Measurements from ENCODE around the gene SEMA4D. TPM values are rescaled to one million over a fixed set of nuclear protein-coding genes. Genes with fewer than 3 reads are reported as not detected.
"Not testable (repeated sequence)": the region's sequence is repeated elsewhere in the genome, so short reads cannot be mapped to it uniquely, and the experiment has no call there.

SEMA4D gene
- total RNA-seq, 1 donor from 2014 or later: 0.27 TPM

GRCh38 chr9:89358985-89359384, 138.9 kb downstream of the SEMA4D start:
- DNase-seq (ENCODE audit: low read depth): peak; percentile 14

- no peak for DNase-seq (ENCODE audit: low read depth)
Measured at GRCh38 chr9:89358376-89358916, 139.5 kb downstream of the SEMA4D start.

- no peak for DNase-seq (ENCODE audit: low read depth)
Measured at GRCh38 chr9:89357331-89358197, 140.3 kb downstream of the SEMA4D start.

GRCh38 chr9:89356782-89357181, 141.1 kb downstream of the SEMA4D start:
- DNase-seq (ENCODE audit: low read depth): no peak

- DNase-seq (ENCODE audit: low read depth): no peak
Measured at GRCh38 chr9:89354471-89354870, 143.4 kb downstream of the SEMA4D start.

GRCh38 chr9:89353989-89354388, 143.9 kb downstream of the SEMA4D start:
- DNase-seq (ENCODE audit: low read depth): no peak

GRCh38 chr9:89352874-89353649, 144.9 kb downstream of the SEMA4D start:
- DNase-seq (ENCODE audit: low read depth): no peak

- no peak for DNase-seq (ENCODE audit: low read depth)
Measured at GRCh38 chr9:89352451-89352850, 145.5 kb downstream of the SEMA4D start.

- peak; percentile 29 for DNase-seq (ENCODE audit: low read depth)
Measured at GRCh38 chr9:89351584-89352300, 146.2 kb downstream of the SEMA4D start.

- DNase-seq (ENCODE audit: low read depth): no peak
Measured at GRCh38 chr9:89350988-89351557, 146.8 kb downstream of the SEMA4D start.

- DNase-seq (ENCODE audit: low read depth): no peak
Measured at GRCh38 chr9:89349607-89350006, 148.3 kb downstream of the SEMA4D start.

GRCh38 chr9:89347651-89348050, 150.3 kb downstream of the SEMA4D start:
- no peak for DNase-seq (ENCODE audit: low read depth)

GRCh38 chr9:89346696-89347095, 151.2 kb downstream of the SEMA4D start:
- DNase-seq (ENCODE audit: low read depth): no peak

GRCh38 chr9:89345476-89345875, 152.4 kb downstream of the SEMA4D start:
- DNase-seq (ENCODE audit: low read depth): no peak

GRCh38 chr9:89343812-89344211, 154.1 kb downstream of the SEMA4D start:
- DNase-seq (ENCODE audit: low read depth): not testable (repeated sequence)

GRCh38 chr9:89342948-89343347, 155.0 kb downstream of the SEMA4D start:
- DNase-seq (ENCODE audit: low read depth): no peak

- DNase-seq (ENCODE audit: low read depth): no peak
Measured at GRCh38 chr9:89342213-89342612, 155.7 kb downstream of the SEMA4D start.

GRCh38 chr9:89340332-89340731, 157.6 kb downstream of the SEMA4D start:
- no peak for DNase-seq (ENCODE audit: low read depth)

- no peak for DNase-seq (ENCODE audit: low read depth)
Measured at GRCh38 chr9:89339807-89340206, 158.1 kb downstream of the SEMA4D start.

- DNase-seq (ENCODE audit: low read depth): no peak
Measured at GRCh38 chr9:89330513-89330912, 167.4 kb downstream of the SEMA4D start.

GRCh38 chr9:89329917-89330316, 168.0 kb downstream of the SEMA4D start:
- no peak for DNase-seq (ENCODE audit: low read depth)
